HCT116 (cell line): ENCODE data around the gene TEX261.

Source experiments
- ELF1 ChIP-seq: IDR thresholded peaks from 2 replicates; pipeline ENCODE4 v1.6.1; 2012; ENCODE audit warnings: low read depth, borderline replicate concordance
- EZH2 ChIP-seq: fragments of 200-600 bp; sonication (generic); IDR thresholded peaks from 2 replicates; pipeline ENCODE4 v1.6.1; 2017; ENCODE audit warnings: antibody characterized with exemption, mixed run types
- FOSL1 ChIP-seq: IDR thresholded peaks from 2 replicates; pipeline ENCODE4 v1.6.1; 2012; ENCODE audit warnings: low read depth
- POLR2A ChIP-seq: IDR thresholded peaks from 2 replicates; pipeline ENCODE4 v1.7.0; 2011; ENCODE audit warnings: borderline replicate concordance; ENCODE audit not compliant: insufficient read depth, insufficient read length; ENCODE audit errors: extremely low read depth
- YY1 ChIP-seq: IDR thresholded peaks from 2 replicates; pipeline ENCODE4 v1.6.1; 2011; ENCODE audit warnings: low read length, low read depth, moderate library complexity, mild to moderate bottlenecking; ENCODE audit not compliant: insufficient replicate concordance; ENCODE audit errors: extremely low read depth
- TF ChIP-seq, protein P1 (sequence below), 3 experiments: fragments of 200-600 bp in 1 of 3; sonication (generic) in 1 of 3; IDR thresholded peaks in 2 of 3; conservative IDR thresholded peaks in 1 of 3; 2 replicates each; pipeline ENCODE4 v1.5.1; 2012 to 2017; ENCODE audit warnings: low read depth in 2 of 3, low read length in 2 of 3, antibody characterized with exemption in 1 of 3, borderline replicate concordance in 1 of 3, control low read depth in 1 of 3, mild to moderate bottlenecking in 1 of 3, mixed read lengths in 1 of 3, mixed run types in 1 of 3, moderate library complexity in 1 of 3; ENCODE audit not compliant: insufficient read depth in 1 of 3
- TF ChIP-seq, protein P2 (sequence below): IDR thresholded peaks from 2 replicates; pipeline ENCODE4 v1.6.1; 2012

DNA sequence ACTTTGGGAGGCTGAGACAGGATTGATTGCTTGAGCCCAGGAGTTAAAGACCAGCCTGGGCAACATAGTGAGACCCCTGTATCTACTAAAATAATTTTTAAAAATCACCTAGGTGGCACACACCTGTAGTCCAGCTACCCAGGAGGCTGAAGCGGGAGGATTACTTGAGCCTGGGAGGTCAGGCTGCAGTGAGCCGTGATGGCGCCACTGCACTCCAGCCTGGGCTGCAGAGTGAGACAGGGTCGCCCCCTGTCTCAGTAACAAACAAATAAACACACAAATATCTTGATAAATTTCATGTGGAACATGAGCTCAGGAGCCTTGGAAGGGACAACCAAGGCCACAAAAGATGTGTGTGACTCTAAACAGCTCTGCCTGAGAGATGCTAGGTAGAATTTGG lies 28.0 kb downstream of the TEX261 start:
- TF ChIP-seq, protein P1, sequence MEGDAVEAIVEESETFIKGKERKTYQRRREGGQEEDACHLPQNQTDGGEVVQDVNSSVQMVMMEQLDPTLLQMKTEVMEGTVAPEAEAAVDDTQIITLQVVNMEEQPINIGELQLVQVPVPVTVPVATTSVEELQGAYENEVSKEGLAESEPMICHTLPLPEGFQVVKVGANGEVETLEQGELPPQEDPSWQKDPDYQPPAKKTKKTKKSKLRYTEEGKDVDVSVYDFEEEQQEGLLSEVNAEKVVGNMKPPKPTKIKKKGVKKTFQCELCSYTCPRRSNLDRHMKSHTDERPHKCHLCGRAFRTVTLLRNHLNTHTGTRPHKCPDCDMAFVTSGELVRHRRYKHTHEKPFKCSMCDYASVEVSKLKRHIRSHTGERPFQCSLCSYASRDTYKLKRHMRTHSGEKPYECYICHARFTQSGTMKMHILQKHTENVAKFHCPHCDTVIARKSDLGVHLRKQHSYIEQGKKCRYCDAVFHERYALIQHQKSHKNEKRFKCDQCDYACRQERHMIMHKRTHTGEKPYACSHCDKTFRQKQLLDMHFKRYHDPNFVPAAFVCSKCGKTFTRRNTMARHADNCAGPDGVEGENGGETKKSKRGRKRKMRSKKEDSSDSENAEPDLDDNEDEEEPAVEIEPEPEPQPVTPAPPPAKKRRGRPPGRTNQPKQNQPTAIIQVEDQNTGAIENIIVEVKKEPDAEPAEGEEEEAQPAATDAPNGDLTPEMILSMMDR (IDR thresholded peaks at IDR 0.05 in 2 of 3, conservative IDR thresholded peaks at IDR 0.05 in 1 of 3; ENCODE audit: borderline replicate concordance in 1 of 3, insufficient read depth in 1 of 3, low read depth in 2 of 3, low read length in 2 of 3): 0 out of 6 replicates have a peak, but pooled peaks of 1 of the 3 experiments have one; percentile 9
- TF ChIP-seq ELF1 (no peak), YY1 (no peak), EZH2 (no peak), FOSL1 (no peak), POLR2A (no peak)
- TF ChIP-seq, protein P2, sequence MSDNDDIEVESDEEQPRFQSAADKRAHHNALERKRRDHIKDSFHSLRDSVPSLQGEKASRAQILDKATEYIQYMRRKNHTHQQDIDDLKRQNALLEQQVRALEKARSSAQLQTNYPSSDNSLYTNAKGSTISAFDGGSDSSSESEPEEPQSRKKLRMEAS: no peak
